ENCODE measurements around the gene CDH3.
A peak's percentile ranks its signal among the peaks of the same experiment; 100 is the strongest.
"Not testable (repeated sequence)": the region's sequence is repeated elsewhere in the genome, so short reads cannot be mapped to it uniquely, and the experiment has no call there.

The CDH3 gene

GRCh38 chr16:68700831-68701230 lies 55.7 kb downstream of the CDH3 start:
- DNase-seq (ENCODE audit: low read depth in 1 of 2, low spot score in 1 of 2): no peak

DNA sequence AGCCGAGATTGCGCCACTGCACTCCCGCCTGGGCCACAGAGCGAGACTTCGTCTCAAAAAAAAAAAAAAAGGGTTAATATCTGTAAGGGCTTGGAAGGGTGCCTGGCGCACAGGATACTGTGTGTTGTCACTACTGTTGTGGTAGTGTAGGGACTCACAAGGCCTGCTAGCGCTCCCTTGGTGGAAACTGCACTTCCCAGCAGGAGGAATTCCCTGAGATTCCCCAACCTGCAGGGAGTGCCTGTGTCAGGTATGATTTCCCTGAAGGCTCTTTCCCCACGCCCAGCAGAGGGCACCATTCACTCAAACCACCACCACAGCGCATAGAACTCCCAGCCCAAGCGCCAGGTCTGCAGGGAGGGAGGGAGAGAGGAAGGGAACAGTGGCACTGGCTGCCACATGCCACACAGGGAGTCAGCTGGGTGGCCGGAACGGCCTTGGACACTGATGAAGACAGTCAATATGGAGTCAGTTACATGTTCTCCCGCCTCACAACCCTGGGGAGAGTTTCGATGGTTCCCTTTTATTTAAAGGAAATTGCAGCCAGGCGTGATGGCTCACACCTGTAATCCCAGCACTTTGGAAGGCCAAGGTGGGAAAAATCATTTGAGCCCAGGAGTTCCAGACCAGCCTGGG lies 59.2 kb downstream of the CDH3 start:
- DNase-seq (ENCODE audit: low read depth in 1 of 2, low spot score in 1 of 2): peak; percentile 15 to 32

GRCh38 chr16:68707340-68708152 lies 62.4 kb downstream of the CDH3 start:
- DNase-seq (ENCODE audit: low read depth in 1 of 2, low spot score in 1 of 2): no peak

GRCh38 chr16:68710211-68710610 lies 65.1 kb downstream of the CDH3 start:
- no peak for DNase-seq (ENCODE audit: low read depth in 1 of 2, low spot score in 1 of 2)

- no peak for DNase-seq (ENCODE audit: low read depth in 1 of 2, low spot score in 1 of 2)
Observed at GRCh38 chr16:68711421-68712139, 66.5 kb downstream of the CDH3 start.

- DNase-seq (ENCODE audit: low read depth in 1 of 2, low spot score in 1 of 2): no peak
Observed at GRCh38 chr16:68713361-68713760, 68.3 kb downstream of the CDH3 start.

DNA sequence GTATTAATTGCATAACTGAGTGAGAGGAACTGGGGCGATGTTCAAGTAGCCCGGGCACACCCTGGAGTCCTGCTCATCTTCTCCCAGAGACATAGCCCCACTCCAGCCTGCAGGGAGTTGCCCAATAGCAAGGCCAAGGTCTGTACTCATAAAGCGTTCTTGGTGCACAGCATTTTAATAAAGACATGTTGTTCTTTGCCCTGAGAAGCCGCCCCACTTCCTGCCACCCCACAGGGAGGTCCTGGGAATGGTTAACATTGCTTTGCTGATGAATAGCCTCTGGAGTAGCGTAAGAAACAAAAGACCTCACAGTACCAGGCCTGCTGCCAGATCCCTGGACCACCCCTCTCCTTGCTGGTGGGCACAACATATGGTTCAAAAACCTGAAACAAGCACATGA lies 70.4 kb downstream of the CDH3 start:
- DNase-seq (ENCODE audit: low read depth in 1 of 2, low spot score in 1 of 2): no peak

DNA sequence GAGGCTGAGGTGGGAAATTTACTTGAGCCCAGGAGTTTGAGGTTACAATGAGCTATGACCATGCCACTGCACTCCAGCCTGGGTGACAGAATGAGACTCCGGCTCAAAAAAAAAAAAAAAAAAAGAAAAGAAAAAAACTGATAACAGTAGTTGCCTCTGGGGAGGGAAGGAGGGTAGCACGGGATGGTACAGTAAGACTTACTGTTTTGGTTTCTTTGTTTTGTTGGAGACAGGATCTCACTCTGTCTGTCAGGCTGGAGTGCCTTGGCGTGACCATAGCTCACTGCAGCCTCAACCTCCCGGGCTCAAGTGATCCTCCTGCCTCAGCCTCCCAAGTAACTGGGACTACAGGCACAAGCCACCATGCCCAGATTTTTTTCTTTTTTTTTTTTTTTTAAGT lies 71.4 kb downstream of the CDH3 start:
- DNase-seq (ENCODE audit: low read depth in 1 of 2, low spot score in 1 of 2): not testable (repeated sequence)

- no peak for DNase-seq (ENCODE audit: low read depth in 1 of 2, low spot score in 1 of 2)
Observed at GRCh38 chr16:68717684-68718083, 72.6 kb downstream of the CDH3 start.

GRCh38 chr16:68718590-68718989 lies 73.5 kb downstream of the CDH3 start:
- no peak for DNase-seq (ENCODE audit: low read depth in 1 of 2, low spot score in 1 of 2)

GRCh38 chr16:68719993-68720489 lies 74.9 kb downstream of the CDH3 start:
- no peak for DNase-seq (ENCODE audit: low read depth in 1 of 2, low spot score in 1 of 2)

DNA sequence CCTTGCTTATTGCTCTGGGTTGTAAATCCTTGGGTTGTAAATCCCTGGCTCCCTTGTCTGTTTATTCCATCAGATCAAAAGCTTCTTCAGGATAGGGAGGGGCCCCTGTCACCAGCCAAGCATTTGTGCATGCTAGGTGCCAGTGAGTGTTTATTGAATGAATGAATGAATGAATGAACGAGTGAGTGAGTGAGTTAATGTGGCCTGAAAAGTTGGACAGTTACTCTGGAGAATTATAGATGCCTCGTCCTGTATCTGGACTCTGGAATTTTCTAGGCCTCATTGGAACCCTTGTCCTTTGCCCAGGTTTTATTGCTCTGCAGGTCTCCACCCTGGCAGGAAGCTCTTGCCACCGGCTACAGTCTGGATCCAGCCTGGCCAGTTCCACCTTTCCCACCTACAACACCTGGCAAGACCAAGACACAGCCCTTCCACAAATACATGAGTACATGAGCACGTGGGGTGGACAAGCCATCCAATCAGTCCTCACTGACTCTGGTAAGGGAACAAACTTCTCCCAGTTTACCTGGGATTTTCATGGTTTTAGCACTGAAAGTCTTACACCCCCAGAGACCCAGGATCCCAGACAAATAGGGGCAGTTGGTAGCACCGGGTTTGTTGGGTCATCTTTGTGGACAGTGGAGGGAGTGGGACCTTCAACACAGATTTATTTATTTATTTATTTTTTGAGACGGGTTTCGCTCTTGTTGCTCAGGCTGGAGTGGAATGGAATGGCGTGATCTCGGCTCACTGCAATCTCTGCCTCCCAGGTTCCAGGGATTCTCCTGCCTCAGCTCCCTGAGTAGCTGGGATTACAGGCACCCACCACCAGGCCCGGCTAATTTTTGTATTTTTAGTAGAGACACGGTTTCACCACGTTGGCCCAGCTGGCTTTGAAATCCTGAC lies 77.3 kb downstream of the CDH3 start:
- no peak for DNase-seq (ENCODE audit: low read depth in 1 of 2, low spot score in 1 of 2)

- no peak for DNase-seq (ENCODE audit: low read depth in 1 of 2, low spot score in 1 of 2)
Observed at GRCh38 chr16:68724797-68725196, 79.7 kb downstream of the CDH3 start.

- no peak for DNase-seq (ENCODE audit: low read depth in 1 of 2, low spot score in 1 of 2)
Observed at GRCh38 chr16:68728523-68728922, 83.4 kb downstream of the CDH3 start.

DNA sequence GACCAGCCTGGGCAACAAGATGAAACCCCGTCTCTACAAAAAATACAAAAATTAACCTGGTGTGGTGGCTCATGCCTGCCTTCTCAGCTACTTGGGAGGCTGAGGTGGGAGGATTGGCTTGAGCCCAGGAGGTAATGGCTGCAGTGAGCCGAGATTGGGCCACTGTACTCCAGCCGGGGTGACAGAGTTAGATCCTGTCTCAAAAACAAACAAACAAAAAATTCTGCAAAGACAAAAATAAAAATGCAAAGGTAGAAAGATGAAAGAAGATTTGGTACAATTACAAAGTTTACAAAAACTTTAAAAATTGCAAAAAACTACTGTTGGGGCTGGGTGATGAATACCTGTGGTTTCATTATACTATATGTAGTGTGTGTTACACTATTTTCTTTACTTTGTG lies 86.5 kb downstream of the CDH3 start:
- no peak for DNase-seq (ENCODE audit: low read depth in 1 of 2, low spot score in 1 of 2)

- DNase-seq (ENCODE audit: low read depth in 1 of 2, low spot score in 1 of 2): no peak
Observed at GRCh38 chr16:68732042-68732680, 87.1 kb downstream of the CDH3 start.

- DNase-seq (ENCODE audit: low read depth in 1 of 2, low spot score in 1 of 2): no peak
Observed at GRCh38 chr16:68732741-68733399, 87.8 kb downstream of the CDH3 start.

- DNase-seq (ENCODE audit: low read depth in 1 of 2, low spot score in 1 of 2): no peak
Observed at GRCh38 chr16:68733570-68733969, 88.5 kb downstream of the CDH3 start.

- DNase-seq (ENCODE audit: low read depth in 1 of 2, low spot score in 1 of 2): no peak
Observed at GRCh38 chr16:68734782-68735181, 89.7 kb downstream of the CDH3 start.

GRCh38 chr16:68736561-68736960 lies 91.5 kb downstream of the CDH3 start:
- DNase-seq (ENCODE audit: low read depth in 1 of 2, low spot score in 1 of 2): no peak
